GM12878 (cell line): ENCODE results near the gene KRTAP9-4. TPM values are rescaled to one million over a fixed set of nuclear protein-coding genes. Genes with fewer than 3 reads are reported as not detected.

ENCODE experiments used
- ATAC-seq: fragments of 200-7000 bp; cut with Tn5 transposase; 3 replicates; pipeline ENCODE4 v1.9.1; 2020; ENCODE audit warnings: mild to moderate bottlenecking, moderate library complexity
- BruUV-seq: library from RNA; stranded (reverse); fragments of 400-500 nt; replicated peaks from 2 replicates; lab custom pipeline; 2021; lab: Mats Ljungman, UMichigan
- CTCF ChIA-PET: fragments of 300-600 bp; sonication (Branson Sonifier 250); formaldehyde crosslinking; extraction: SDS; loops from one replicate; lab custom pipeline; 2021; ENCODE audit warnings: inconsistent platforms; lab: Yijun Ruan, JAX
- POLR2A ChIA-PET: fragments of 350-600 bp; formaldehyde crosslinking; extraction: SDS; loops from one replicate; lab custom pipeline; 2021; ENCODE audit warnings: inconsistent platforms; lab: Charles Lee
- RAD21 ChIA-PET: fragments of 300-600 bp; sonication (Branson Sonifier 250); formaldehyde crosslinking; loops from one replicate; lab custom pipeline; 2023; ENCODE audit warnings: antibody characterized with exemption; ENCODE audit not compliant: unreplicated experiment; lab: Charles Lee
- SMC1A ChIA-PET: fragments of 300-600 bp; sonication (Branson Sonifier 250); formaldehyde crosslinking; loops from one replicate; lab custom pipeline; 2023; ENCODE audit not compliant: unreplicated experiment, uncharacterized antibody; lab: Charles Lee
- DNase-seq: peaks from one replicate; pipeline ENCODE4 v3.0.0-alpha.2; 2011; ENCODE audit warnings: low read depth, low spot score
- FAIRE-seq: peaks from 3 replicates; lab custom pipeline; 2011; peaks lifted over from hg19 to GRCh38; lab: Jason Lieb, UNC
- H2AFZ ChIP-seq: 2 replicates; pipeline ENCODE4 v1.6.0; 2011; ENCODE audit warnings: low read depth, low read length, control low read depth; ENCODE audit not compliant: control insufficient read depth
- H3K27ac ChIP-seq: 2 replicates; pipeline ENCODE4 v1.5.1; 2011; ENCODE audit warnings: control low read depth; ENCODE audit not compliant: control insufficient read depth, insufficient read depth
- H3K27me3 ChIP-seq, 2 experiments: replicated peaks in 1 of 2; 2 replicates each; pipeline versions ENCODE4 v1.6.0 to v1.6.1; 2011; ENCODE audit warnings: low read length in 1 of 2; ENCODE audit not compliant: control insufficient read depth in 2 of 2, insufficient read depth in 2 of 2
- H3K36me3 ChIP-seq, 2 experiments: 2 replicates each; pipeline ENCODE4 v1.5.1; 2011; ENCODE audit warnings: low read length in 1 of 2; ENCODE audit not compliant: control insufficient read depth in 2 of 2, insufficient read depth in 2 of 2
- H3K4me1 ChIP-seq: 2 replicates; pipeline ENCODE4 v1.6.1; 2011; ENCODE audit warnings: mild to moderate bottlenecking, low read length, moderate library complexity, mixed read lengths; ENCODE audit not compliant: control insufficient read depth, insufficient read depth
- H3K4me2 ChIP-seq: 2 replicates; pipeline ENCODE4 v1.6.0; 2011; ENCODE audit warnings: control low read depth; ENCODE audit not compliant: control insufficient read depth, insufficient read depth
- H3K4me3 ChIP-seq: fragments of 200-600 bp; sonication (generic); 2 replicates; pipeline ENCODE4 v1.5.1; 2016
- H3K79me2 ChIP-seq: 2 replicates; pipeline ENCODE4 v1.6.0; 2011; ENCODE audit warnings: low read length; ENCODE audit not compliant: control insufficient read depth, insufficient read depth
- H3K9ac ChIP-seq: 2 replicates; pipeline ENCODE4 v1.8.0; 2011; ENCODE audit warnings: low read length, control low read depth, mixed read lengths; ENCODE audit not compliant: control insufficient read depth, insufficient read depth
- H3K9me3 ChIP-seq: replicated peaks from 3 replicates; pipeline ENCODE4 v1.5.1; 2011; ENCODE audit warnings: mild to moderate bottlenecking, low read length; ENCODE audit not compliant: control insufficient read depth, insufficient read depth
- H4K20me1 ChIP-seq: 2 replicates; pipeline ENCODE4 v1.6.0; 2011; ENCODE audit not compliant: control insufficient read depth, insufficient read depth
- CREB1 ChIP-seq: IDR thresholded peaks from 2 replicates; pipeline ENCODE4 v1.6.1; 2012; ENCODE audit warnings: low read depth, mild to moderate bottlenecking, inconsistent platforms
- HDGF ChIP-seq: fragments of 450-650 bp; IDR thresholded peaks from 2 replicates; pipeline ENCODE4 v1.6.1; 2016; ENCODE audit warnings: antibody characterized with exemption
- RFX5 ChIP-seq: IDR thresholded peaks from 2 replicates; pipeline ENCODE4 v1.6.1; 2011; ENCODE audit warnings: low read depth, low read length, improper control_type of control experiment
- SKIL ChIP-seq: fragments of 450-650 bp; IDR thresholded peaks from 2 replicates; pipeline ENCODE4 v1.6.1; 2017; ENCODE audit warnings: mild to moderate bottlenecking, low read depth, inconsistent platforms; ENCODE audit not compliant: poor library complexity, severe bottlenecking
- TCF12 ChIP-seq: IDR thresholded peaks from 2 replicates; pipeline ENCODE4 v1.6.1; 2011; ENCODE audit warnings: low read depth, mild to moderate bottlenecking, low read length
- USF2 ChIP-seq: IDR thresholded peaks from 2 replicates; pipeline ENCODE4 v1.6.1; 2011; ENCODE audit warnings: low read depth, low read length, improper control_type of control experiment, borderline replicate concordance
- WGBS: methylation state at CpG from one replicate; pipeline ENCODE4 v1.1.6; 2016; ENCODE audit warnings: low lambda C conversion rate; ENCODE audit not compliant: insufficient replicate concordance, insufficient coverage; ENCODE audit errors: missing lambda C conversion rate; 5-methylcytosine and 5-hydroxymethylcytosine counted together
- in situ Hi-C: fragments of 300-500 bp; cut with MboI; formaldehyde crosslinking; loops from 9 replicates; pipeline ENCODE4 v1.14.3; 2018; ENCODE audit warnings: mixed read lengths
- intact Hi-C: fragments of 100-400 bp; cut with micrococcal nuclease; formaldehyde crosslinking; loops from one replicate; pipeline ENCODE4 v1.14.2; 2022; ENCODE audit not compliant: unreplicated experiment
- polyA plus RNA-seq, 11 experiments: library from polyadenylated mRNA; depleted of rRNA in 4 of 11; unstranded in 6 of 11; stranded (reverse) in 5 of 11; fragments of >200 nt; fragmentation: Nextera tagmentation in 4 of 11; fragmentation: Illumina TruSeq in 1 of 11; extraction: Ambion mirVana in 4 of 11; extraction: Trizol in 1 of 11; gene quantifications; 1 replicate in 1 of 11; 2 replicates in 10 of 11; pipeline versions ENCODE4 v1.2.1 to v1.2.3, GENCODE V29; 2011 to 2016; ENCODE audit warnings: inconsistent platforms in 2 of 11, missing spikeins in 2 of 11, low read depth in 1 of 11
- total RNA-seq, 4 experiments: library from RNA; depleted of rRNA in 3 of 4; stranded (reverse); fragments of >200 nt in 3 of 4; fragmentation: Illumina TruSeq in 1 of 4; extraction: Trizol in 1 of 4; gene quantifications; 2 replicates each; pipeline versions ENCODE4 v1.2.1 to v1.2.3, GENCODE V29; 2013 to 2021

KRTAP9-4 gene
- total and polyA plus RNA-seq, 10 of the 15 experiments (the other 5 are each of a cell fraction or from before 2014, with no cell fraction given): not detected

- Histone ChIP-seq H2AFZ (no peak overlapping the region), H3K4me1 (no peaks in the 10 kb centered on the region), H3K9me3 (no peaks in the 10 kb centered on the region), H3K9ac (no peak overlapping the region), H4K20me1 (no peaks in the 10 kb centered on the region), H3K36me3 (no peaks in the 10 kb centered on the region), H3K79me2 (no peaks in the 10 kb centered on the region), H3K27me3 (no peaks in the 10 kb centered on the region; a peak in 2 of 4 replicates), H3K4me3 (no peak overlapping the region), H3K27ac (no peak overlapping the region), H3K4me2 (no peak overlapping the region)
- ATAC-seq: no peak
- in situ Hi-C loops (no loop called here), intact Hi-C loops (no loop called here)
- no TSS peak for BruUV-seq
- POLR2A ChIA-PET: no interaction called here
- no peak for FAIRE-seq
- 100% methylated on average over 1 of the region's 1 CpG for WGBS
- CTCF ChIA-PET: no interaction called here
- TF ChIP-seq USF2 (no peak), SKIL (no peak), HDGF (no peak), RFX5 (no peak), TCF12 (no peak), CREB1 (no peak)
- RAD21 ChIA-PET: no interaction called here
- DNase-seq: no peak
- SMC1A ChIA-PET: no interaction called here
Measured at GRCh38 chr17:41256291-41256685, 6.8 kb downstream of the KRTAP9-4 start.
